WTC11 (cell line): ENCODE data around the gene ARHGEF12. TPM values are rescaled to one million over a fixed set of nuclear protein-coding genes. Genes with fewer than 3 reads are reported as not detected.

Experiments used
- ATF3 ChIP-seq: sonication (generic); formaldehyde crosslinking; conservative IDR thresholded peaks from 2 replicates; pipeline ENCODE4 v1.8.1; 2022; ENCODE audit warnings: mild to moderate bottlenecking, missing genetic modification reagents
- total RNA-seq: library from RNA; stranded (reverse); gene quantifications from 3 replicates; pipeline ENCODE4 v1.2.3, GENCODE V29; 2021

ARHGEF12 gene
- total RNA-seq, 1 experiment from 2014 or later, result 35.8 TPM

GRCh38 chr11:120538707-120539106, 202.5 kb downstream of the ARHGEF12 start (continued):
- no peak for TF ChIP-seq ATF3 (CRISPR knock-in tag)

Other genes starting within 250 kb of the ARHGEF12 start
- 0.11 to 0.39 TPM (median 0.27 TPM) in 3 replicates for gene TRIM29, start 198.3 kb upstream of the ARHGEF12 start, total RNA-seq
- gene OAF, start 125.4 kb upstream of the ARHGEF12 start, total RNA-seq, result 3.2 to 5.6 TPM (median 4.2 TPM) in 3 replicates
- 0.37 to 0.78 TPM (median 0.61 TPM) in 3 replicates for gene POU2F3, start 96.3 kb upstream of the ARHGEF12 start, total RNA-seq
- 8.2 to 10.2 TPM (median 8.3 TPM) in 3 replicates for gene TLCD5, start 11.1 kb upstream of the ARHGEF12 start, total RNA-seq
- 2.9 to 3.6 TPM (median 3.3 TPM) in 3 replicates for gene GRIK4, start 175.3 kb downstream of the ARHGEF12 start, total RNA-seq